NOMO-1 (cell line): ENCODE data around the gene DGKA.
"Not testable (repeated sequence)": the region's sequence is repeated elsewhere in the genome, so short reads cannot be mapped to it uniquely, and the experiment has no call there.

ENCODE experiments used
- DNase-seq, 2 experiments: peaks; one replicate each; lab custom pipeline; 2025; ENCODE audit not compliant: unreplicated experiment in 2 of 2; lab: John Stamatoyannopoulos, UW

Gene DGKA

DNA sequence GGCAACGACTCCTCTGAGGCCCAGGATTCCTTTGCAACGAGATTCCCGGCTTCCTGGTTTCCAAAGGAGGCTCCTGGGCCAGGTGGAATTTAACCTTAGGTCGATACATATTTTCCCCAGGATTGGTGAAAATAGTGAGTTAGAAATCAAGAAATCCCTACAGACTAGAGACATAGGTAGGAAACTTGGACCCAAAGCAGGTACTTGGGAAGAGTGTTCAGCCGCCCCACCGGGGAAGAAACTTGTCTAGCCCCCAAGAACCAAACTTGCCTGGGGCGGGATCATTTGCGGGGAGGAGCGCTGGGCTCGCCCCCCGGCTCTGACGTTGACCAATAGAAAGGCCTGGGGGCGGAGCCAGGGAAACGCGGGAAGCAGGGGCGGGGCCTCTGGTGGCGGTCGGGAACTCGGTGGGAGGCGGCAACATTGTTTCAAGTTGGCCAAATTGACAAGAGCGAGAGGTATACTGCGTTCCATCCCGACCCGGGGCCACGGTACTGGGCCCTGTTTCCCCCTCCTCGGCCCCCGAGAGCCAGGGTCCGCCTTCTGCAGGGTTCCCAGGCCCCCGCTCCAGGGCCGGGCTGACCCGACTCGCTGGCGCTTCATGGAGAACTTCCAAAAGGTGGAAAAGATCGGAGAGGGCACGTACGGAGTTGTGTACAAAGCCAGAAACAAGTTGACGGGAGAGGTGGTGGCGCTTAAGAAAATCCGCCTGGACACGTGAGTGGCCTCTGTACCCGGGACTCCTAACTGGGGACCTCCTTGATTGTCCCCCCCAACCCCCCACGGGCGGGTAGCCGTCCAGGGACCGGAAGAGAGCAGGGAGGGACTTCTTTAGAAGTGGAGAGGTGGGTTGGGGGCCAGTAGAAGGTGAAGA is 35.7 kb downstream of the DGKA start, which contains the start of gene CDK2:
TSS of gene CDK2 (plus strand) at position 423 of the 874 bp plus-strand sequence. CDS start at position 602, 179 bp downstream.
- peak; percentile 77 to 87 for DNase-seq

DNA sequence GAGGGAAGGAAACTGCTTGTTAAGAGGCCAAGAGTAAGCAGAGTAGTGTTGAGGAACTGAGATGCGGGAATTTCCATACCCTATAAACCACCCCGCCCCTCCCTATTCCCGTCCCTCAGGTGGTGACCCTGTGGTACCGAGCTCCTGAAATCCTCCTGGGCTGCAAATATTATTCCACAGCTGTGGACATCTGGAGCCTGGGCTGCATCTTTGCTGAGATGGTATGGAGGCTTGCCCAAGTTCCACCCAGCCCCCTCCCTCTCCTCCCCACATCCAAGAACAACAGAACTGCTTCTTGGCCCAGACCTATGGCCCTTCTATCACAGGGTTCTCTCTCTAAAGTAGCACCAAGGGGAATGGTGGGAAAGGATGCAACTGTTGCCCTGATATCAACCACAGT is 38.4 kb downstream of the DGKA start:
- DNase-seq: no peak

DNA sequence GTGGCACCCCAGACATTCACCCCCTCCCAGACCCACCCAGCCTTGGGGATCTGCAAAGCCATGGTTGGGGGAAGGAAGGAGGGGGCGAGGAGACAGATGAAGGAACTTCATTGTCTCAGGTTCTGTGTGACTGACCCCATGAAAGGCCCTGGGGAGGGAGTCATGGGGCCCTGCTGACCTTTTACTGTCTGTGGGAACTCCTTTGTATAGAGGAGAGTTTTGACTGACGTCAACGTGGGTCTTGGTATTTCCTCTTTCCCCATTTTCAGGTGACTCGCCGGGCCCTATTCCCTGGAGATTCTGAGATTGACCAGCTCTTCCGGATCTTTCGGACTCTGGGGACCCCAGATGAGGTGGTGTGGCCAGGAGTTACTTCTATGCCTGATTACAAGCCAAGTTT is 39.8 kb downstream of the DGKA start:
- no peak for DNase-seq

DNA sequence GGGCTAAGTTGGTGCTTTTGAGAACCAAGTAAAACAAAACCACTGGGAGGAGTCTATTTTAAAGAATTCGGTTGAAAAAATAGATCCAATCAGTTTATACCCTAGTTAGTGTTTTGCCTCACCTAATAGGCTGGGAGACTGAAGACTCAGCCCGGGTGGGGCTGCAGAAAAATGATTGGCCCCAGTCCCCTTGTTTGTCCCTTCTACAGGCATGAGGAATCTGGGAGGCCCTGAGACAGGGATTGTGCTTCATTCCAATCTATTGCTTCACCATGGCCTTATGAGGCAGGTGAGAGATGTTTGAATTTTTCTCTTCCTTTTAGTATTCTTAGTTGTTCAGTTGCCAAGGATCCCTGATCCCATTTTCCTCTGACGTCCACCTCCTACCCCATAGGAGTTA is 41.1 kb downstream of the DGKA start:
- no peak for DNase-seq

DNA sequence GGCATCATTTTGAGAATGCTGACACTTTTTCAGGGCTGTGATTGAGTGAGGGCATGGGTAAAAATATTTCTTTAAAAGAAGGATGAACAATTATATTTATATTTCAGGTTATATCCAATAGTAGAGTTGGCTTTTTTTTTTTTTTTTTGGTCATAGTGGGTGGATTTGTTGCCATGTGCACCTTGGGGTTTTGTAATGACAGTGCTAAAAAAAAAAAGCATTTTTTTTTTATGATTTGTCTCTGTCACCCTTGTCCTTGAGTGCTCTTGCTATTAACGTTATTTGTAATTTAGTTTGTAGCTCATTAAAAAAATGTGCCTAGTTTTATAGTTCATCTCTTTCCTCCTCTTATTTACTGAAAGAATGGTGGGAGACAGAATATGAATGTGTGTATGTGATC is 41.5 kb downstream of the DGKA start:
- DNase-seq: no peak

DNA sequence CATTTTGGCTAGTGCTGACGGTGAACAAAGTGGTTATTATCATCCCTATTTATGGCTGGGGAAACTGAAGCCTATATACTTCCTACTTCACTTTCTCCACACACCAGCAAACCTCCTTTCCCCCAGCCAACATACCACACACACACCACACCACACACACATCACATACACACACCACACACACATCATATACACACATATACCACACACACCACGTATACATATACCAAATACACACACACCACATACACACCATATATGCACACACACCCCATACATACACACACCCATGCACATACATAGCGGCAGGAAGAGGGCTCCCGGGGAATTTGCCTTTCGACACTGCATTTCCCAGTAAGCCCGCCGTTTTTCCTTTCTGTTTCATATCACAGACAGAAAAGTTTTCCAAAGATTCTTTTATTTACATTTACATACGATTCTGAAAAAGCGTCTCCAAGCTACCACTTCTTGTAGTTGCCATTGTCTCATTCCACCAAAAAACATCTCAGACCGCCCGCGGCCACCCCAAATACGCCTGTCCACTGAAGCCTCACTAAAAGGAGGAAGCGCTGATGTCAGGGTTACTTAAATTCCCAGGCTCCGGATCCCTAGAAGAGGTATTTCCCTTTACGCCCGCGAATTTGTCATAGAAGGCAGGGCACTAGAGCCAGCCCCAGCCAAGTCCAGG is 42.1 kb downstream of the DGKA start:
- DNase-seq: no peak

DNA sequence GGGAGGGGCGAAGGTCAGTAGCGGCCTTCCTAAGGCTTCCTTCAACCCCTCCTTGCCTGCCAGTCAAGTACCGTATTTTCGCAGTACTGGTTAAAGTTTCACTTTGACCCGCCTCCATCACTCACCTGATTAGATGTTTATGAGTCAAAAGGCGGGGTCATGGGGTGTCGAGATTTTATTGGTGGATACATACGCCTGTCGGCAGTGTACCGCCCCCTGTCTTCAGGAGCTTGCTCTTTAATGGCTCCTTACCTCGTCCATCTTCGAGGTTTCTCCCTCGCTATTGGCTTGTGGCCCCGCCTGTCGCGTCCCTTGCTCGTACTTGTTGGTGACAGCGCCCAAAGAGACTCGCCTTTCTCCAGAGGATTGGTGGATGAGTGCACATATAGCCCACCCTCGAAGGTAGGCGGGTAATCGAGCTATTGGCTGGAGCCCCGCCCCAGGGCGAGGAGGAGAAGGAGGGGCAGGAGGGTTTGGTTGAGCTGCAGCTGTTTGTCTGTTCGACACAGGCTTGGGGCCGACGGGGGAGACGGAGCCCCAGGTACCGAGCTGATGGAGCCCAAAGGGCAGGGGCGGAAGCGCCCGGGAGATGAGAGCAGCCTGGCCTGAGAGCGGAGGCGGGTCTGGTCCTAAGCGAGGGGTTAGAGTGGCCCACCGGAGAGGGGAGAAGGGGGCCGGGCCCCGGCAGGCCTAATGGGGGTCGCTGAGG is 42.8 kb downstream of the DGKA start, which contains the start of gene RAB5B:
TSS of gene RAB5B (plus strand) at position 480 of the 709 bp plus-strand sequence. CDS start 12,883 bp downstream, outside the sequence.
- peak; percentile 100 for DNase-seq

DNA sequence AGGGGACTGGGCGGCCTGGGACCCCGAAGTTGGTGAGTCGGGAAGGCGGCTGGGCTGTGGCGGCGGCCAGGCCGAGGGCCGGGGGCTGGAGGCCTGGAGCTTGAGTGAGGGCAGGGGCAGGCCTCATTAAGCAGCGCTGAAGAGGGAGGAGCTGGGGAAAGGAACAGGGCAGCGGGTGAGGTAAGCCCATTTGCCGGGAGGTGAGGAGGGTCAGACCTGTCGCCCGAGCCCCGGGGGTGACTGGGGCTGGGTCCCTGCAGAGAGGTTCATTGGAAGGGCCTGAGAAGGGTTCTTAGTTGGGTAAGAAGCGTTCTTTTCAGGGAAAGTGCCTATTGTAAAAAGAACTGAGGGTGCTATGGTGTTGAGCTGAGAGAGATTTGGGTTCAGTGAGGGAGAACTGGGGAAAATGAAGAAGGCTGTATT is 43.4 kb downstream of the DGKA start:
- DNase-seq: peak; percentile 30 to 51

DNA sequence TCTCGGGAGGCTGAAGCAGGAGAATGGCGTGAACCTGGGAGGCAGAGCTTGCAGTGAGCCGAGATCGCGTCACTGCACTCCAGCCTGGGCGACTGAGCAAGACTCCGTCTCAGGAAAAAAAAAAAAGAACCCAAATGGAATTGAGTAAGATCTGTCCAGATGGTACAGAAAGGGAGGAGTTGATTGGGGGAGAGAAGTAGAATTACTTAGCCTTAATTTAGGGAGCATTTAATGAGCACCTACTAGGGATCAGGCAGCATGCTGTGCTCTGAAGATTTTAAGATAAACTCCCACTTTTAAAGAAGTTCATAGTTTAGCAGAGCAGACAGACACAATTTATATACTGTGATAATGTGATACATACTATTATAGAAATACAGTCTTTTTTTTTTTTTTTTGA is 47.4 kb downstream of the DGKA start:
- DNase-seq: no peak

DNA sequence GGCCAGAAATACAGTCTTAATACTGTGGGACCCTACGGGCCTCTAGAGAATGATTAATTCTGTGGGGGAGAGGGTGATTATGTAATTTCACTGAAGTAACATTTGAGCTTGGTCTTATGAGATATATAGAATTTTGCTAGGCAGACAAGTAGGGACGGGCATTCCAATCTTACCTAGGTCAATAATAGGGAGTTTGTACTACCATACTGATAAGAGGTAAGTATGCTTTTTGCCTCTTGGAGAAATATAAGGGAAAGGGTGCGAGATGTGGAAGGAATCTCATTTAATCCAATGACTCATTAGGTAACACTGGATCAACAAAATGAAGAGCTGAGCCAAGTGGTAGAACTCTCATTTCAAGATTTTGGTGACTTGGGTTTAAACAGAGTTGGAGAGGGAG is 48.1 kb downstream of the DGKA start:
- no peak for DNase-seq

DNA sequence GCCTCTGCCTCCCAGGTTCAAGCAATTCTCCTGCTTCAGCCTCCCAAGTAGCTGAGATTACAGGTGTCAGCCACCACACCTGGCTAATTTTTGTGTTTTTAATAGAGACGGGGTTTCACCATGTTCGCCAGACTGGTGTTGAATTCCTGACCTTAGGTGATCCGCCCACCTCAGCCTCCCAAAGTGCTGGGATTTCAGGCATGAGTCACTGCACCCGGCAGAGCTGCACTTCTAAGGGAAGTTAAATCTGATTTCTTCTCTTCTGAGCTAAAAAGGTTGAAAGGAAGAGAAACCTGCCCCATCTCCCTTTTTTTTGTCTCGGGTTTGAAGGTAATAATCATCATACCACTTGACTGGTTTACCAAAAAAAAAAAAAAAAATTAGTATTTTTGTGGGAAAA is 50.9 kb downstream of the DGKA start:
- DNase-seq: not testable (repeated sequence)

DNA sequence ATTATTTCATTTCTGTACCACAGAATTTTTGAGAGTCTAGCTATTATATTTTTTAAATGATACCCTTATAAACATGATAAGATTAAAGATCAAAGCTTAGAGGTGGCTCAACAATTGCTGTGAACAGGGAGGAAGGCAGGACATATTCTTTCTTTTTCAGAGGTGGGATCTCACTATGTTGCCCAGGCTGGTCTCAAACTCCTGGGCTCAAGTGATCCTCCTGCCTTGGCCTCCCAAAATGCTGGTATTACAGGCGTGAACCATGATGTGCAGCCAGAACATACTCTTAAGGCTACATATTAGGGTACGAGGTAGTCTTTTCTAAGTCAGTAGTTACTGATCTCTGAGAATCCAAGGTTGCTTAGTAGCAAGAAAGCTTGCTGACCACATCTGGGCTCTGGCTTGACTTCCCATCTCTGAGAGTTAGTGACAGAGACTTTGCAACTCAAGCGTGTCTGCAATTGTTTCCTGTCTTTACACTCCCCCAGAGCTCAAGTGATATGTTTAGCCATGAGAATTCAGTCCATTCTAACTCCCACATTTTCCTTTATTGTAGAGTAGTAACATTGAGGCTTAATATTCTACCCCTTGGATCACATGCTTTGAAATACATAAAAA is 51.5 kb downstream of the DGKA start:
- no peak for DNase-seq

DNA sequence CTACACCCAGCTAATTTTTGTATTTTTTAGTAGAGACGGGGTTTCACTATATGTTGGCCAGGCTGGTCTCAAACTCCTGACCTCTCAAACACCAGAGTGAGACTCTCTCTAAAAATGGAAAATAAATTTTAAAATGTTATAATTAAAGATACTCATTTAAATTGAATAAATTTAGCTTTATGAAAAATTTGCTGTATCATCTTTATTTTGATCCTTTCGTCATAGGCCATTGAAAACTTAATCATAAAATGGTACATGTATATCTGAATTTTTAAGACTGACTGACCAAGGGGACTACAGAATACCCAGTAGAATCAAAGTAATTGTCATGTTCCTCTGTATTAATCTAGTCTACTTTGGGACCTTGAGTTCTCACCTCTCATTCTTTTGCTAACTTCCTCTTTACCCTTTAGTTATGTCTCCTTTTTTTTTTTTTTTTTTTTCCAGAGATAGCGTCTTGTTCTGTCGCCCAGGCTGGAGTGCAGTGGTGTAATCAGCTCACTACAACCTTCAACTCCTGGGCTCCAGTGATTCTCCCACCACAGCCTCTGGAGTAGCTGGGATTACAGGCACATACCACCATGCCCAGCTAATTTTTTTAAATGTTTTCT is 52.4 kb downstream of the DGKA start:
- DNase-seq: peak in 1 of 2 experiments; percentile 31

DNA sequence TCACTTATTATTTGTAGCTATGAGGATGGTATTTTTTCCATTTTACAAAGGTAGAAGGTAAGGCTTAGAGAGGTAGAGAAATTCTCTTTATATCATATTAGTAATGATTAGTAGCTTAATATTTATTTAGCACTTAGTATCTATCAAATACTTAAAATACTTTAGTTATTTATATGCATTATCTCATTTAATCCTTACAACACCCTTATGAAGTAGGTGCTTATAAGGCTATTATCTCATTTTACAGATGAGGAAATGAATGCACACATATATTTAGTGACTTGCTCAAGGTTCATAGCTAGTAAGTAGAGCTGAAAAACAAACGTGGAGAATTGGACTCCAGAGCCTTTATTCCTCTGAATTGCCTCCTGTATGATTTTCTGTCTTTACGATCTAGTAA is 53.9 kb downstream of the DGKA start:
- no peak for DNase-seq

DNA sequence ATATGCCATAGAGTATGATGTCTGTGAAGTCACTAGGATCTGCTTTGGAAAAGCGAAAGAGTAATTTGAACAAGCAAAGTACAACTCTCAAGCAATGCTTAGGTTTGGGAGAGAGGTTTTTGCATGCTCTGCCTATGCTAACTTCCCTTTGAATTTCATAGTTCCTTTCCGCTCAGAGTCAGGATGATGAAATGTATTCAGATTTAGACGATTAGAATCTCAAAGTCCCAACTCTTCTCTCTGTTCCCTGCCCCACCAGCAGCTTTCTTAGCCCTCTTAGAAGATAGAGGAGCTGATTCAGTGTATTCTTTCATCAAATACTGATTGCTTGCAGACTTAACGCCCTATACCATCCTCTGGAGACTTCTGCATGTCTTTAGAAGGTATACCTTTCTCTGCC is 54.4 kb downstream of the DGKA start:
- DNase-seq: no peak

DNA sequence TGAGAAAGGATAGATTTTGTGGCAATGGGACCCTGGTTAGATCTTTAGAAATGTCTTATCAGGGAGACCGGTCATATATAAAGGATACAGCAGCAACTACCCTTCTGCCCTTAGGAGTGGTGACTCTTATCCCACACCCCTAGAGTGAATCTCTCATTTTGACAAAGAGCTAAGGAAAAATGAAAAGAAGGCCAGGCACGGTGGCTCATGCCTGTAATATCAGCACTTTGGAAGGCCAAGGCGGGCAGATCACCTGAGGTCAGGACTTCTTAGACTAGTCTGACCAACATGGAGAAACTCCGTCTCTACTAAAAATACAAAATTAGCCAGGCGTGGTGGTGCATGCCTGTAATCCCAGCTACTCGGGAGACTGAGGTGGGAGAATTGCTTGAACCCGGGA is 55.0 kb downstream of the DGKA start:
- DNase-seq: not testable (repeated sequence)

DNA sequence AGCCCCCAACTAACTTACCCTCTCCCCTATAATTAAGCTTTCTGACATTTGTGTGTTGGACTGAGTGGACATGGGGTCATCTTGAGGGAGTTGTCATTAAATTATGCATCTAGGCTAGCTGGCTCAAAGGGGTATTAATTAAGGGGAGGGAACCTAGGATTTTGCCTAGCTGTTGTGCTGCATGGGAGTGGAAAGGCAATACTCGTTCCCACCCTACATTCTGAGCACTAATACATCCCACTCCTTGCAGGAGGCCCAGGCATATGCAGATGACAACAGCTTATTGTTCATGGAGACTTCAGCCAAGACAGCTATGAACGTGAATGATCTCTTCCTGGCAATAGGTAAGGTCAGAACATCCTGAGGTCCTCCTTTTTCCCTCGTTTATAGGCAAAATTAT is 60.1 kb downstream of the DGKA start:
- DNase-seq: no peak

DNA sequence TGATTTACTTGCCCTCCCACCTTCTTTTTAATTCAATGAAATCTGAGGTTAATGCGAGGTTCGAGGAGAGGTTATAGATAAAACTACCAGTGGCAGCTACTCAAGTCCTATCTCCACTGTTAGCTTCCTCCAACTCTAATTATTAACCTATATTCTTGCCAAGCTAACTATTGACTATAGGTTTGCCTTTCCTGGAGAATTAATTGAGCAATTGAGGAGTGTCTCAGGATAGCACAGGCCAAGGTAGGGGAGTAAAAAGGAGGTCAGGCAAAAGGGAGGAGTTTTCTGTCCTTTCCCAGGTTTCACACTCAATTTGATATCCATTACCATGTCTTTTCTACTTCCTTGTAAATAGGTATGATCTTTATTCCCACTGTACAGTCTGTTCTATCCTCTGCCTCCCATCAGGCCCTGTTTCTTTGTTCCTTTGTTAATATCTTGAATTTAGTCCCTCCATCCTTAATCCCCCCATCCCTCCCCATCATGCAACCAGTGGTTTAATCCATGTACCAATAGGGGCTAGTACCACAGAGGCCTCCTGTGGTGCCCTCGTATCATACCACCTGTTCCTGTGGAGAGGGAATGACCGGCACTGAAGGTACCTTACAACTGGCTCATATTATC is 62.4 kb downstream of the DGKA start:
- DNase-seq: no peak

DNA sequence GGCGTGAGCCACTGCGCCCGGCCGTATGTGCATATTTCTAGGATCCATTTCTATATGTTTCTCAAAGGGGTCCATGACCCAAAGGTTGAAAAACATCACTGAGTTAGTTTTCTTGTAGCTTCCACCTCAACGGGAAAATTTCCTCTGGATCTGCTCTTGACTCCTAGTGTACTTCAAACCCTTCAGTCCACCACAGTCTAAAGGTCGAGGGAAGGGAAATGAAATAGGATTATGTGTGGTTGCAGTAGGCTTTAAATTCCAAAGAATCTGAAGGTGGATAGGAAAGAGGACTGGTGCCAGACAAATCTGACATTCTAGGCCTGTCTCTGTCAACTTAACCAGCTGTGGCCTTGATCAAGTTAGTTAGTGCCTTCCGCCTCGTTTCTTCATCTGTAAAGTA is 64.4 kb downstream of the DGKA start:
- no peak for DNase-seq

DNA sequence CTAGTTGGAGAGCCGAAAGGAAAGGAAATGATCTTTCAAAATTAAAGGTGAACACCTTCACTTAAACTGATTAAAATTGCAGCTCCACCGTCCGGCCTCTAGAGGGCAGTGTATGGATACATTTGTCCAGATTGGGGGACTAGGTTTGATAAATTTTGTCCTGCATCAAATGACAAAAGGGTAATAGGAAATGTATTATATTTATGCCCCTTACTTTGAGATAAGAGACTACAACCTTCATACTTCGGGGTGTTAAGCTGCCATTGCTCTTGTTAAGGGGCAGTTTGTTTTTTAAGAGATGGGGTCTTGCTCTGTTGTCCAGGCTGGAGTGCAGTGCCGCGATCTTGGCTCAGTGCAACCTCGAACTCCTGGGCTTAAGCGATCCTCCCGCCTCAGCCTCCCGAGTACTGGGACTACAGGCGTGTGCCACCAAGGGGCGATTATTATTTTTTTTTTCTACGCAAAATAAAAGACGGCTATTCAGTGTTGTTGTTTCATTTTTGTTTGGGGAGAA is 65.3 kb downstream of the DGKA start:
- DNase-seq: peak; percentile 43 to 68
